Measurements from ENCODE around the gene FRMPD1.

Gene FRMPD1

GRCh38 chr9:37679649-37680402, 29.1 kb downstream of the FRMPD1 start:
- DNase-seq (ENCODE audit: low read depth, low spot score) = no peak

GRCh38 chr9:37682951-37683350, 32.2 kb downstream of the FRMPD1 start:
- DNase-seq (ENCODE audit: low read depth, low spot score) = no peak

DNA sequence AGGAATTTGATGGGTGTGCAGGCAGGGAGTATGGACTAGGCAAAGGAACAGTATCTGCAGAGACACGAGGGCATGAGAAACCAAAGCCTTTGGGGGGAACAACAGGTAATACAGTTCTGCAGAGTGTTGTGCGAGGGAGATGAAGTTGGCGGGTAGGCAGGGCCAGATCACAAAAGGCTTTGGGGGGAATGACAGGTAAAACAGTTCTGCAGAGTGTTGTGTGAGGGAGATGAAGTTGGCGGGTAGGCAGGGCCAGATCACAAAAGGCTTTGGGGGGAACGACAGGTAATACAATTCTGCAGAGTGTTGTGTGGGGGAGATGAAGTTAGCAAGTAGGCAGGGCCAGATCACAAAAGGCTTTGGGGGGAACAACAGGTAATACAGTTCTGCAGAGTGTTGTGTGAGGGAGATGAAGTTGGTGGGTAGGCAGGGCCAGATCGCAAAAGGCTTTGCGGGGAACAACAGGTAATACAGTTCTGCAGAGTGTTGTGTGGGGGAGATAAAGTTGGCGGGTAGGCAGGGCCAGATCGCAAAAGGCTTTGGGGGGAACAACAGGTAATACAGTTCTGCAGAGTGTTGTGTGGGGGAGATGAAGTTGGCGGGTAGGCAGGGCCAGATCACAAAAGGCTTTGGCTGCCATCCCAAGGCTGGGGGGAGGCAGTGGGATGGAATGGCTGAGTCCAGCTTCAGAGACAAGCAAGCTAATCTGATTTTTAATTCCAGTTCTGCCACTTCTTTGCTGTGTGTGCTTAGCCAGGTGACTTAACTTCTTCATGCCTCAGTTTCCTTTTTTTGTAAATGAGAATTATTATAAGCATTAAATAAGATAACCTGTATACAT, 33.0 kb downstream of the FRMPD1 start:
- no peak for DNase-seq (ENCODE audit: low read depth, low spot score)

DNA sequence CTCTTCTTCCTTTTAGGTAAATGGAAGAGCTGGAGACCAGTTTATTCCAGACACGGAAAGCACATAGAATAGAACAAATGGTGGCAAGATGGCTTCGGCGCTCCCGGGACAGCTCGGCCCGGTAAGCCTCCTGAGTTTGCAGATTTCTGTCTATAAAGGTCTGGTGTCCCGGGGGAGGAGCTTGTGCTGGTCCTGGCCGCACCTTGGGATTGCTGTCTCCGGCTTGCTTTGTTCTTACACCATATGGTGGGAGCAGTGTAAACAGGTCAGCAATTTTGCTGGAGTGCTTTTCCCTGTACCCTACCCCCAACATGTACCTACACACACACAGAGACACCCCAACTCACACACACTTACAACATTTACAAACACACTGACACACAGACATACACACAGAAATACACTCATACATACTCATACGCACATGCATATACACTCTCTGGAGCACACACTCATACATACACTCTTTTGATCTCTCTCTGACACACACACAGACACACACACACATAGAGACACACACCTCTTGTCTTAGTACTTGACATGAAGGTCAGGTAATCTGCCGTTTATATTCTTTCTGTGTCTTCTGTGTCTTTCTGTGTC, 42.0 kb downstream of the FRMPD1 start:
- peak; percentile 26 for DNase-seq (ENCODE audit: low read depth, low spot score)

GRCh38 chr9:37693260-37693659, 42.5 kb downstream of the FRMPD1 start:
- no peak for DNase-seq (ENCODE audit: low read depth, low spot score)

DNA sequence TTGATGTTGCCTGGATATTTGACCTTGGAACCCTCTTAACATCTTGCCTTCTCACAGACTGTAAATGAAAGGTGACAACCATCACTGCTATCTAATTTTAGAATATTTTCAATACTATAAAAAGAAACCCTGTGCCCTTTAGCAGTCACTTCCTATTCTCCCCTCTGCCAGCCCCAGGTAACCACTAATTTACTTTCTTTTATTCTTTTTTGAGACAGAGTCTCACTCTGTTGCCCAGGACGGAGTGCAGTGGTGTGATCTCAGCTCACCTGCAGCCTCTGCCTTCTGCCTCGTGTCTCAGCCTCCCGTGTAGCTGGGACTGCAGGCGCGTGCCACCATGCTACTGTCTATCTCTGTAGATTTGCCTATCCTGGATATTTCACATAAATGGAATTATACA, 43.6 kb downstream of the FRMPD1 start:
- no peak for DNase-seq (ENCODE audit: low read depth, low spot score)

DNA sequence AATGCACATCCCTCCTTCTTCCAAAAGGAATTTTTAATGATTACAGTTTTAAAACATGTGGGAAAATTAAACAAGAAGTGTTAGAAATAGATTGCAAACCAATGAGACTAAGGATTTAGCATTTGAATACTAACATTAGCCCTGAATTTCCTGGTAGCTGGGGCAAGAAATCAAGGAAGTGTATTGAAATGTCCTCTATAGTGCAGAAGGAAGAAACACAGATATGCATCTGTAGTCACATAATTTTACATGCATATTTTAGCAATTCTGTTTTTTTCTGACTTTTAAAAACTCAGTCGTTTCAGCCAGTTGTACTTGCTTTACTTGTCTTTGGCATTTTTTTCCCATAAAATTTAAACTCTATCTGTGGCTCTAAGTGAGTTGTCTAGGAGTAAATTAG, 45.8 kb downstream of the FRMPD1 start:
- no peak for DNase-seq (ENCODE audit: low read depth, low spot score)

DNA sequence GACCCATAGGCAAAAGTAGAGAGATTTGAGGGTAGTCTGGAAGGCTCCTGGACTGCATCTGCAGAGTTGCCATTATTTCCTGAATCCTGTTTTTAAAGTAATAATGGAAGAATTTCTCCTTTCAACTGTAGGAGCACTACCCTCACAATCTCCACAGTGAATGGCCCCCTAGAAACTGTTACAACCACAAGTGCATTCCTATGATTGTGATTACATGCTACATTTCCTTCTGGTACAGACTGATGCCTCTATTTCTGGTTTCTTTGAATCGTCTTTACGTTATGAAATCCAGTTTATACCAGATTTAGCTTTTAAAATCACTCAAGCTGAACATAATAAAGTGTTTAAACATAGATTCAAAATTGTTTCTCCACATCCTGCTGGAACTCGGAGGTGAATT, 49.4 kb downstream of the FRMPD1 start:
- no peak for DNase-seq (ENCODE audit: low read depth, low spot score)

- no peak for DNase-seq (ENCODE audit: low read depth, low spot score)
Measured at GRCh38 chr9:37700900-37701299, 50.1 kb downstream of the FRMPD1 start.

- DNase-seq (ENCODE audit: low read depth, low spot score) = no peak
Measured at GRCh38 chr9:37705787-37706186, 55.0 kb downstream of the FRMPD1 start.

GRCh38 chr9:37706290-37706689, 55.5 kb downstream of the FRMPD1 start:
- DNase-seq (ENCODE audit: low read depth, low spot score) = no peak

GRCh38 chr9:37707748-37708147, 57.0 kb downstream of the FRMPD1 start:
- no peak for DNase-seq (ENCODE audit: low read depth, low spot score)

DNA sequence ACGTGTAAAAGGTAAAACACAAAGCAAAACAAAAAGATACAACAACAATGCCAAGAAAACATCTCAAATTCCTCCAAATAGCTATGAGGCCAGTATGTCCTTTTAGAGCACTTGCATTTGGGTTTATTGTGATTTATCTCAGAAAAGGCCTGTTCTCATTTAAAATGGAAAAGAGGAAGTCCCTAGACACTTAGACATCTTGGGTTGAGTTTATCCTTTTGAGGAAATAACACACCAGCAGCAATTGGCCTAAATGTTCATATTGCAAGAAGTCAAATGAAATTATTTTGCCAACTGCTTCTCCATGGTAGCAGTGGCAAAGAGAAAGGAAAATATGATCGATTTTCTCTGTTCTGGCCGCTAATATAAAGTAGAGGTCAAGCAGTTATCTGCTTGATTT, 59.3 kb downstream of the FRMPD1 start:
- no peak for DNase-seq (ENCODE audit: low read depth, low spot score)

- no peak for DNase-seq (ENCODE audit: low read depth, low spot score)
Measured at GRCh38 chr9:37715260-37715659, 64.5 kb downstream of the FRMPD1 start.

DNA sequence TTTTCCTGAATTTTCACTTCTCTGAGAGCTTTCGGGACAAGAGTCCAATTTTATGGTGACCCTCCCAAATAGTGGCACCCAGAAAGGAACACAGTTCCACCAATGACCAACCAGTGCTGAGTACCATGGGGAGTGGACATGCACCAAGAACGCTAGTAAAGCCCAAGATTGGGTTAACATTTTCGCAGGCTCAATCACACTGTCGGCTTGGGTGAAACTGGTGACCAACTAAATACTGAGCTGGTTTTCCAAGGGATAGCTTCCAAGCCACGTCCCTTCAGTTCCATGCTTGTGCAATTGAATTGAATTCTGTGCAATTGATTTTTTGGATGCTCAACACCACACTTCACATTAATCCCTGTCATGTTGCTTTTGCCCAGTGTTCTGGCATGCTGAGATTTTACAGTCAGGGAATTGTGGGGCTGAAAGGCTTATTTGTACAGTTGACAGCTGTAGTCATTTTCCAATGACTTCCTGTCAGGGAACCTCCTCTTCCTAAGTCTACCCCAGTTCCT, 65.3 kb downstream of the FRMPD1 start:
- DNase-seq (ENCODE audit: low read depth, low spot score) = no peak

DNA sequence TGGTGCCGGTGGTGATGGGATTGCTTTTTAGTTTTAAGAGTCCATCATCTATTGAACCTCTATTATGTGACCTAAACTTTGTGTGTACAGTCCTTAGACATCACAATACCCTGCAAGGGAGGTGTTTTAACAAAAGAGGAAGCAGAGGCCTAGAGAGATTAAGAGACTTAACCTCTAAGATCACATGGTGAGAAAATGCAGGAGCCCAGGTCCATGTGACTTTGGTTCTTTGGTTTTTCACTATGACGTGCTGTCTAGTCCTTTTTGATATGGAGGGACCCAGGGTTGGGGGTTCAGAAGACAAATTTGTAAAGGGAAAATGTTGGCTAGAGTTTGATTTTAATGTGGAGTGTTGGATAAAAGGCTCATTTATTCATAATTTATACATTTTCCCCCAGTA, 68.8 kb downstream of the FRMPD1 start:
- DNase-seq (ENCODE audit: low read depth, low spot score) = no peak

DNA sequence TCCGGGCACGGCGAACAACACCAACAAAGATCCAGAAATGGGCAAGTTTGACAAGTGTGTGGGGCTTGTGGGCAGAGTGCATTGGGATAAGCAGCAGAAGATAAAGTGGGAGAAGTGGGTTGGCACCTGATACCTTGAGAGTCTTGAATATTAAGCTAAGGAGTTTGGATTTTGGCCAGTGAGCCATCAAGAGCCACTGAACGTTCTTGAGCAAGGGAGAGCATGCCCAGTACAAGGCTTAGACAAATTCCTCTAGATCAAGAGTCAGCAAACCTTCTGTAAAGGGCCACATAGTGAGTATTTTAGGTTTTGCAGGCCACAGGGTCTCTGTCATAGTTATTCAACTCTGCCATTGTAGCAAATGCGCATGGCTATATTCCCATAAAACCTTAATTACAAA, 76.3 kb downstream of the FRMPD1 start:
- DNase-seq (ENCODE audit: low read depth, low spot score) = no peak

- no peak for DNase-seq (ENCODE audit: low read depth, low spot score)
Measured at GRCh38 chr9:37729499-37729898, 78.7 kb downstream of the FRMPD1 start.

GRCh38 chr9:37730256-37730655, 79.5 kb downstream of the FRMPD1 start:
- DNase-seq (ENCODE audit: low read depth, low spot score) = no peak

- no peak for DNase-seq (ENCODE audit: low read depth, low spot score)
Measured at GRCh38 chr9:37730839-37731238, 80.1 kb downstream of the FRMPD1 start.

DNA sequence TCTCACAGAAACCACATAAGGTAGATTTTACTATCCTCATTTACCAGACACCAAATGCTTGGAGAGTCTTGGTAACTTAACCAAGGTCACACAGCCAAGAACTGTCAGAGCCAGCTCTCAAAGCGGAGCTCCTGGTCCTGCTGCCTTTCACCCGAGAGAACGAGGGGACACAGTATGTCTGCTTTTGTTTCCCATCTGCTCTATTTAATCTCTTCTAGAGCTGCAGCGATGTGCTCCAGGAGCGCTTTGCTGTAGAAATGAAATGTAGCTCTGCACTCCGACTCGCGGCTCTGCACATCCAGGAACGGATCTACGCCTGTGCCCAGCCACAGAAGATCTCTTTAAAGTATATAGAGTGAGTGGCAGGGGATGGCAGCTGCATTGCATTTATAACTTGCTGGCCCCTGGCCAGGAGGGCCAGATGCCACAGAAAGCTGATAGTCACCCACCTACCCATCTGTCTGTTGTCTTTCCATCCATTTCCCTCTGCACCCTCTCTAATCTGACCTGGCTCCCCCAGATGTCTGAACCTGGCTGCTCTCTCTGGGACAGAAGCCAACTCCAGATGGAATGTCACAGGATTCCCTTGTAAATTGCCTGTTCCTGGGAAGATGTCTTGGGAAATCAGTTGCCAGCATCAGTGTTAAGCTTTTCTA, 81.5 kb downstream of the FRMPD1 start:
- DNase-seq (ENCODE audit: low read depth, low spot score) = no peak

- DNase-seq (ENCODE audit: low read depth, low spot score) = no peak
Measured at GRCh38 chr9:37732952-37733351, 82.2 kb downstream of the FRMPD1 start.
